Progenitor cell of endocrine pancreas (in vitro differentiated cells): ENCODE data around the gene ACOT9. TPM values are rescaled to one million over a fixed set of nuclear protein-coding genes. Genes with fewer than 3 reads are reported as not detected.
A peak's percentile ranks its signal among the peaks of the same experiment; 100 is the strongest.

Experiments
- DNase-seq: peaks from one replicate; pipeline ENCODE4 v3.0.0; 2021; ENCODE audit warnings: low spot score; ENCODE audit not compliant: unreplicated experiment
- H3K27ac Mint-ChIP-seq: 2 replicates; pipeline ENCODE4 v1.8.0; 2021; ENCODE audit warnings: mild to moderate bottlenecking, moderate library complexity, mixed read lengths
- H3K27me3 Mint-ChIP-seq: 2 replicates; pipeline ENCODE4 v1.8.0; 2021; ENCODE audit warnings: mixed read lengths
- H3K36me3 Mint-ChIP-seq: 2 replicates; pipeline ENCODE4 v1.8.0; 2022; ENCODE audit warnings: mixed read lengths; ENCODE audit not compliant: insufficient read depth
- H3K4me1 Mint-ChIP-seq: 2 replicates; pipeline ENCODE4 v1.8.0; 2021; ENCODE audit warnings: low read depth, mixed read lengths
- H3K4me3 Mint-ChIP-seq: 2 replicates; pipeline ENCODE4 v1.8.0; 2021; ENCODE audit warnings: low read depth, mild to moderate bottlenecking, moderate library complexity, mixed read lengths
- H3K9me3 Mint-ChIP-seq: 2 replicates; pipeline ENCODE4 v1.8.0; 2021; ENCODE audit warnings: low read depth, mixed read lengths
- total RNA-seq: library from RNA; stranded (reverse); gene quantifications from 2 replicates; pipeline ENCODE4 v1.2.1, GENCODE V29; 2021
- TF ChIP-seq, protein P1 (sequence below): fragments of 200-600 bp; sonication (generic); IDR thresholded peaks from one replicate; pipeline ENCODE4 v1.5.0; 2021; ENCODE audit warnings: antibody characterized with exemption, mild to moderate bottlenecking; ENCODE audit not compliant: unreplicated experiment

Gene ACOT9
- total RNA-seq, 1 donor from 2014 or later: 33.8 TPM

GRCh38 chrX:23759821-23760220 is 16.7 kb upstream of the ACOT9 start:
- Mint-ChIP-seq H3K27me3 (no peaks in the 10 kb centered on the region), H3K36me3 (no peaks in the 10 kb centered on the region), H3K4me3 (no peak overlapping the region), H3K9me3 (no peaks in the 10 kb centered on the region), H3K4me1 (peaks cover 9% of the 10 kb centered on the region), H3K27ac (no peak overlapping the region)
- TF ChIP-seq, protein P1, sequence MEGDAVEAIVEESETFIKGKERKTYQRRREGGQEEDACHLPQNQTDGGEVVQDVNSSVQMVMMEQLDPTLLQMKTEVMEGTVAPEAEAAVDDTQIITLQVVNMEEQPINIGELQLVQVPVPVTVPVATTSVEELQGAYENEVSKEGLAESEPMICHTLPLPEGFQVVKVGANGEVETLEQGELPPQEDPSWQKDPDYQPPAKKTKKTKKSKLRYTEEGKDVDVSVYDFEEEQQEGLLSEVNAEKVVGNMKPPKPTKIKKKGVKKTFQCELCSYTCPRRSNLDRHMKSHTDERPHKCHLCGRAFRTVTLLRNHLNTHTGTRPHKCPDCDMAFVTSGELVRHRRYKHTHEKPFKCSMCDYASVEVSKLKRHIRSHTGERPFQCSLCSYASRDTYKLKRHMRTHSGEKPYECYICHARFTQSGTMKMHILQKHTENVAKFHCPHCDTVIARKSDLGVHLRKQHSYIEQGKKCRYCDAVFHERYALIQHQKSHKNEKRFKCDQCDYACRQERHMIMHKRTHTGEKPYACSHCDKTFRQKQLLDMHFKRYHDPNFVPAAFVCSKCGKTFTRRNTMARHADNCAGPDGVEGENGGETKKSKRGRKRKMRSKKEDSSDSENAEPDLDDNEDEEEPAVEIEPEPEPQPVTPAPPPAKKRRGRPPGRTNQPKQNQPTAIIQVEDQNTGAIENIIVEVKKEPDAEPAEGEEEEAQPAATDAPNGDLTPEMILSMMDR: no peak
- DNase-seq: no peak

DNA sequence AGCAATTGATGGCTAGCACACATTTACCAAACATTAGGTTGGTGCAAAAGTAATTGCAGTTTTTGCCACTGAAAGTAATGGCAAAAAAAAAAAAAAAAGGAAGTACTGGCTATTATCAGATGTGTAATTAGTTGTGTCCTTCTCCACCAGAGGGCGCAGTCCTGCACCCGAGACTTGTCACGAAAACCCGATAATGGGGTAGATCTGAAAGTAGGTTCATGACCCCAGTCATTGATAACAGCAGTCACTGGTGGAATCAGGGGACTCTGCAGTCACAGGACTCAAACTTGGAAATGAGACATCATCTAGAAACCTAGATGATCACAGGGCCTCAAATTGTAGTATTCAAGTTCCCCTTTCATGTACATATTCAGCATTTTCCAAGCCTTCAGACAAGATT is 13.1 kb upstream of the ACOT9 start:
- Mint-ChIP-seq H3K4me3 (no peak overlapping the region), H3K4me1 (peaks cover 2% of the 10 kb centered on the region), H3K36me3 (no peaks in the 10 kb centered on the region), H3K27me3 (no peaks in the 10 kb centered on the region), H3K27ac (no peak overlapping the region), H3K9me3 (no peaks in the 10 kb centered on the region)
- peak; percentile 28 for DNase-seq
- TF ChIP-seq, protein P1: peak; percentile 73

DNA sequence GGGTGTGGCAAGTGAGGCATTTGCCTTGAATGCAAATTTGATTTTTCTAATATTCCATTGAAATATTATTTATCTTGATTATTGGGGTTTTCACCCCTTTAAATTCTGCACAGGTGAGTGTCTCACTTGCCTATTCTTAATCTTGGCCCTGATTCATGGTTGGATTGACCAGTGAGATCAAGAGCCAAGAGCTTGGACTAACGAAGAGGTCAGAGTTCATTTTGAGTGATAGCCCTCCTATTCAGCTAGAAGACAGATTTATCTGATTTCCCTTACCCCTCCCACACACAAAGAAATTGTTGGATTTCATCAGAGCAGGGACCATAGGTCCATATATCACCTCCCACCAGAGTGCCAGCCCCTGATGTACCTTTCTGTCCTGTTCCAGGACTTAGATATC is 11.6 kb upstream of the ACOT9 start:
- DNase-seq: no peak
- H3K27me3 Mint-ChIP-seq: no peaks in the 10 kb centered on the region
- H3K27ac Mint-ChIP-seq: no peak overlapping the region
- no peak overlapping the region for H3K4me3 Mint-ChIP-seq
- H3K9me3 Mint-ChIP-seq: no peaks in the 10 kb centered on the region
- H3K36me3 Mint-ChIP-seq: no peaks in the 10 kb centered on the region
- H3K4me1 Mint-ChIP-seq: peaks cover 2% of the 10 kb centered on the region
- TF ChIP-seq, protein P1: no peak

- H3K4me1 Mint-ChIP-seq: peaks cover 2% of the 10 kb centered on the region
Observed at GRCh38 chrX:23752740-23753415, 9.8 kb upstream of the ACOT9 start.

GRCh38 chrX:23749576-23749975 is 6.5 kb upstream of the ACOT9 start:
- no peaks in the 10 kb centered on the region for H3K36me3 Mint-ChIP-seq
- DNase-seq: no peak
- no peak overlapping the region for H3K4me3 Mint-ChIP-seq
- H3K4me1 Mint-ChIP-seq: no peaks in the 10 kb centered on the region
- H3K27ac Mint-ChIP-seq: no peak overlapping the region
- no peaks in the 10 kb centered on the region for H3K9me3 Mint-ChIP-seq
- H3K27me3 Mint-ChIP-seq: no peaks in the 10 kb centered on the region
- TF ChIP-seq, protein P1: no peak

More at GRCh38 chrX:23752740-23753415, 9.8 kb upstream of the ACOT9 start:
- no peak overlapping the region for H3K4me3 Mint-ChIP-seq
- no peaks in the 10 kb centered on the region for H3K36me3 Mint-ChIP-seq
- H3K9me3 Mint-ChIP-seq: no peaks in the 10 kb centered on the region
- H3K27ac Mint-ChIP-seq: peak overlapping the region; percentile 67
- TF ChIP-seq, protein P1: no peak
- DNase-seq: no peak
- no peaks in the 10 kb centered on the region for H3K27me3 Mint-ChIP-seq
